Ramos (cell line): ENCODE measurements around the gene ABCA7.

ENCODE experiments used
- in situ Hi-C: fragments of 300-500 bp; cut with MboI; formaldehyde crosslinking; loops from one replicate; pipeline ENCODE4 v1.14.3; 2022; ENCODE audit warnings: low sequenced_read_pairs; ENCODE audit not compliant: unreplicated experiment

The ABCA7 gene

GRCh38 chr19:1067341-1067957, 27.5 kb downstream of the ABCA7 start:
- in situ Hi-C loops, result no loop called here

DNA sequence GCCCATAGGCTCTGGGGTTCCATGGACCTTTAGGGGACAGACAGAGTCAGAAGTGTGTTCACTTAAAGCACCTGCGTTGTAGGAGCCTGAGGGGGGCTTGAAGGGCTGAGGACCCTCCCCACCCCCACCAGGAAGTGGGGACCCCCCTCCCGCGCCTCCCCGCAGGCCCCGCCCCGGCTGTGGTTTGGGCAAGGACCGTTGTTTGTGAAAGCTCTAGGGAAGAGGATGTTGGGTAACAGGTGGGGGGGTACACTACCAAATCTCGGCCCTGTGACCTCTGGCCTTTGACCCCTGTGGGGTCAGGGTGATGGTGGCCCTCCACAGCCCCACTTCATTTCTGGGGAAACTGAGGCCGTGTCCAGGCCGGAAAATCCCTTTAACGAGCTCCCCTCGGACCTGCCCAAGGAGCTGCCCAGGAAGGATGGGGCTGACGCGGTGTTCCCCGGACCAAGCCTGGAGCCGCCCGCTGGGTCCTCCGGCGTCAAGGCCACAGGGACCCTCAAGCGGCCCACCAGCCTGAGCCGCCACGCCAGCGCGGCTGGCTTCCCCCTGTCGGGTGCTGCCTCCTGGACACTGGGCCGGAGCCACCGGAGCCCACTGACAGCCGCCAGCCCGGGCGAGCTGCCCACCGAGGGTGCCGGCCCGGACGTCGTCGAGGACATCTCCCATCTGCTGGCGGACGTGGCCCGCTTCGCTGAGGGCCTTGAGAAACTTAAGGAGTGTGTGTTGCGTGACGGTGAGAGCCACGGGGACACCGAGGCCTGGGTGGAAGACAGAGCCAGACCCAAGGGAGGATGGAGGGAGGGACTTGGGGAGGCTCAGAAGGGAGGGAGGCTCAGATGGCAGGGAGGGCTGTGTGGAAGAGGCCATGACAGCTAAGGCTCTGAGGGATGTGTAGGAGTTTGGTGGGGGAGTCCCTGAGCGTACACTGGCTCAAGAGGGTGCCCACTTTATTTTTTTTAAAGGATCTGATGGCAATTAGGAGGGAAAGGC, 28.4 kb downstream of the ABCA7 start:
- in situ Hi-C loops, result no loop called here

DNA sequence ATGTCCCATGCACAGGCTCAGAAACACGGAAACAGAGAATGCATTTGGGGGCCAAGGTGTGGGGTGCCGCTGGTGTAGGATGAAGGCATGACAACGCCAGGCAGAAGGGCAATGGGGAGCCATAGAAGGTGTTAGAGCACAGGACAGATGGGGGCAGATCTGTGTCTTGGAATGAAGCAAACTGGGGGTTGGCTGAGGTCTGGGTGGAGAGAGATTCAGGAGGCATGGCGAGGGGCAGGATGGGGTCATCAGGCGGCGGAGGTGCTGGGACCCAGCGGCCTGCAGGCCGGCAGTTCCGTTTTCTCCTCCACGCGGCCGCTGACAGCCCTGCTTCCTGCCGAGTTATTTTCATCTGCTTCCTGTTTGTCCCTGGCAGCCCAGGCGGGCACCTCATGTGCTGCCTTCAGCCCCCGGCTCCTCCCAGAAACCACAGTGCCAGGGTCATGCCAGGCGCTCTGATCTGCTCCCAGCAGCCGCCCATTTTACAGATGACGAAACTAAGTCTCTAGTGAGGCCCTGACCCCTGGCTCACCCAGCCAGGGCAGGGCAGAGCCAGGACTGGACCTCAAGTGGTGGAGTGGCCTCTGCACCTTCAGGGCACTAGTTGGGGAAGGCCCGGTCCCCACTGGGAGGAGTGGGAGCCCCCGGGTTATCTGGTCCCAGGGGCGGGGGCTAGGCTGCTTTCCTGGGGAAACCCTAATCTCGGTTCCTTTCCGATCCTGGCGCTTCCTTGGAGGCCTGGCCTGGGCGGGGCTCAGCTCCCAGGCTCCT, 29.3 kb downstream of the ABCA7 start:
- in situ Hi-C loops, result no loop called here

- in situ Hi-C loops, result no loop called here
Measured at GRCh38 chr19:1070576-1070930, 30.6 kb downstream of the ABCA7 start.

GRCh38 chr19:1070931-1071791, 31.3 kb downstream of the ABCA7 start:
- in situ Hi-C loops, result no loop called here

DNA sequence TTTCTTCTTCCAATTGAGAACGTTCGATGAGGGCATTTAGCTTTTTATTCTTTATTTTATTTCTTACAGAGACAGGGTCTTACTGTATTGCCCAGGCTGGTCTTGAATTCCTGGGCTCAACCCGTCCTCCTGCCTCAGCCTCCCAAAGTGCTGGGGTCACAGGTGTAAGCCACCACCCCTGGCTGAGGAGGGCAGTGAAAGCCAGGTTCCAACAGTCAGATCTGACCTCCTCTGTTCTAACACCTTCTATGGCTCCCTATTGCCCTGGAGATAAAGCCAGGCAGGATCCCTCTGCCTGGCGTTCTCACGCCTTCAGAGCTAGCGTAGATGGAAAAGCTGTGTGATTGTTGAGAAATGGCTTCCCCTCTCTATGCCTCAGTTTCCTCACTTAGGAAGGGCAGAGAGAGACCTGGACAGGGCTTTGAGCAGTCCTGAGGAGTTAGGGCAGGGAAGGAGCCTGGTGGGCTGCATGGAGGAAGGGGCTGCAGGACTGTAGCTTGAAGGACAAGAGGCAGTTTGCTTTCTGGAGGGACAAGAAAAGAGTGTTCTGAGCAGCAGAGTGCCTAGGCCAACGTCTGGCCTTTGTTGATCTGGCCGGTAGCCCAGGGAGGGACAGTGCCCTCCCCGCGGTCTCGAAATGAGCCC, 32.6 kb downstream of the ABCA7 start:
- in situ Hi-C loops, result no loop called here

DNA sequence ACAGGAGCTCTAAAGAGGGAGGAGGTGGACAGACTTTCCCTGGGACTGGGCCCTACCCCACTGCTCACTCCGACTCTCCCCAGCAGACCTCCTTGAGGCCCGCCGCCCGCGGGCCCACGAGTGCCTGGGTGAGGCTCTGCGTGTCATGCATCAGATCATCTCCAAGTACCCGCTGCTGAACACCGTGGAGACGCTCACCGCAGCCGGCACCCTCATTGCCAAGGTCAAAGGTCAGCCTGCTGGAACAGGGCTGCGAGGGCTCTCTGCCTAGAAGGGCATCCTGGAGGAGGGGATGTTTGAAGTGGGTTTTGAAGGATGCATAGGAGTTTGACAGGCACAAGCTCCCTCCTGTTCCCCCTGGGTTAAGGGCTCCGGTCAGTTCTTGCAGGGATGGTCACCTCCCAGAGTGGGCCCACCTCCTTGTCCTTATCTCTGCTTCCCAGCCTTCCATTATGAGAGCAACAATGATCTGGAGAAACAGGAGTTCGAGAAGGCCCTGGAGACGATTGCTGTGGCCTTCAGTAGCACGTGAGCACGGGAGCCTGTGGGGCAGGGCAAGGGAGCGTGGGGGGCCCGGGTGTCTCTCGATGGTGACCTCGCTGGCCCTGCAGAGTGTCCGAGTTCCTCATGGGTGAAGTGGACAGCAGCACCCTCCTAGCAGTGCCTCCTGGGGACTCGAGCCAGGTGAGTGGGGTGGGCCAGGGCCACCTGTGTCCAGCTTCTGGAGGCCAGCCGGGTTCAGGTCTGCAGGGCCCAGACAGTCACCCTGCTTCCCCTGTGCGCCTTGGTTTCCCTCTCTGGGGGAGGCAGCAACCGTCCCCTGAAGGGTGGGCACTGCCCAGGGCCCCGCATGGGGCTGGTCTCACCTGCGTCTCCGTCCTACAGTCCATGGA, 33.4 kb downstream of the ABCA7 start:
- in situ Hi-C loops, result no loop called here

GRCh38 chr19:1073956-1074517, 34.1 kb downstream of the ABCA7 start:
- in situ Hi-C loops, result no loop called here

- in situ Hi-C loops, result no loop called here
Measured at GRCh38 chr19:1074544-1075283, 34.8 kb downstream of the ABCA7 start.

- in situ Hi-C loops, result no loop called here
Measured at GRCh38 chr19:1076046-1076386, 36.1 kb downstream of the ABCA7 start.

- in situ Hi-C loops, result no loop called here
Measured at GRCh38 chr19:1076951-1077350, 37.0 kb downstream of the ABCA7 start.

GRCh38 chr19:1079566-1080111, 39.7 kb downstream of the ABCA7 start:
- in situ Hi-C loops, result no loop called here

- in situ Hi-C loops, result no loop called here
Measured at GRCh38 chr19:1080360-1081161, 40.7 kb downstream of the ABCA7 start.

DNA sequence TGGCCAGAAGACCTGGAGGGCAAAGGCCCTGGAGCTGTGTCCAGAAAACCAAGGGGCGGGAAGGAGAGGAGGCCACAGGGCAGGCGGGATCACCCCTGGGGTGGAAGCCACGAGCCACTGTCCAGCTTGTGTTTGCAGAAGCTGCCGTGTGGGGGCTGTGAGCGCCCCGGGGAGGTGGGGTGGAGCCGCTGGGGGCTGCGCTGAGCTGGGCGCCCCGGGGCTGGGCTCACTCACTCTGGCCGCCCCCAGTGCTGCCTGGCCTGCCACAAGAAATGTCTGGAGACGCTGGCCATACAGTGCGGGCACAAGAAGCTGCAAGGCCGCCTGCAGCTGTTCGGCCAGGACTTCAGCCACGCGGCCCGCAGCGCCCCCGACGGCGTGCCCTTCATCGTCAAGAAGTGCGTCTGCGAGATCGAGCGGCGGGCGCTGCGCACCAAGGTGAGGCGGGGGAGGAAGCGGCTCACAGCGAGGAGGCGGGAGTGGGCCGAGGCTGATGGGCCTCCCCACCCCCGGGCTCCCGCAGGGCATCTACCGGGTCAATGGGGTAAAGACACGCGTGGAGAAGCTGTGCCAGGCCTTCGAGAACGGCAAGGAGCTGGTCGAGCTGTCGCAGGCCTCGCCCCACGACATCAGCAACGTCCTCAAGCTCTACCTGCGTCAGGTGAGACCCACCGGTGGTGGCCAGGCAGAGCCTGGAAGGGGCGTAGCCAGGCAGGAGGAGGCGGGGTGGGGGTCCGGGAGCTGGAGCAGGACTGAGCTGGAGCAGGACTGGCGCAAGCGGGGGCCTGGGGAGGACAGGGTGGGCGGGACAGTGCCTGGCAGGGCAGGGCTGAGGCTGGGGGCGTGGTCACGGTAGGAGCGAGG, 41.6 kb downstream of the ABCA7 start:
- in situ Hi-C loops, result no loop called here

- in situ Hi-C loops, result no loop called here
Measured at GRCh38 chr19:1082165-1082927, 42.4 kb downstream of the ABCA7 start.
